Daoy (cell line): Measurements from ENCODE around the gene WWP2. TPM values are rescaled to one million over a fixed set of nuclear protein-coding genes. Genes with fewer than 3 reads are reported as not detected.
"Not testable (repeated sequence)": the region's sequence is repeated elsewhere in the genome, so short reads cannot be mapped to it uniquely, and the experiment has no call there.

ENCODE experiments used
- DNase-seq: peaks from one replicate; pipeline ENCODE4 v3.0.0-alpha.2; 2015; ENCODE audit warnings: low read depth
- total RNA-seq: library from RNA; depleted of rRNA; stranded (reverse); fragments of >200 nt; shearing (Covaris generic); gene quantifications from 2 replicates; pipeline ENCODE4 v1.2.3, GENCODE V29; 2014

The WWP2 gene
- total RNA-seq, 1 experiment from 2014 or later = 15.7 TPM

GRCh38 chr16:69830534-69831211 is 68.5 kb downstream of the WWP2 start:
- DNase-seq = no peak

- DNase-seq = no peak
These were observed 69.3 kb downstream of the WWP2 start for GRCh38 chr16:69831212-69832123.

DNA sequence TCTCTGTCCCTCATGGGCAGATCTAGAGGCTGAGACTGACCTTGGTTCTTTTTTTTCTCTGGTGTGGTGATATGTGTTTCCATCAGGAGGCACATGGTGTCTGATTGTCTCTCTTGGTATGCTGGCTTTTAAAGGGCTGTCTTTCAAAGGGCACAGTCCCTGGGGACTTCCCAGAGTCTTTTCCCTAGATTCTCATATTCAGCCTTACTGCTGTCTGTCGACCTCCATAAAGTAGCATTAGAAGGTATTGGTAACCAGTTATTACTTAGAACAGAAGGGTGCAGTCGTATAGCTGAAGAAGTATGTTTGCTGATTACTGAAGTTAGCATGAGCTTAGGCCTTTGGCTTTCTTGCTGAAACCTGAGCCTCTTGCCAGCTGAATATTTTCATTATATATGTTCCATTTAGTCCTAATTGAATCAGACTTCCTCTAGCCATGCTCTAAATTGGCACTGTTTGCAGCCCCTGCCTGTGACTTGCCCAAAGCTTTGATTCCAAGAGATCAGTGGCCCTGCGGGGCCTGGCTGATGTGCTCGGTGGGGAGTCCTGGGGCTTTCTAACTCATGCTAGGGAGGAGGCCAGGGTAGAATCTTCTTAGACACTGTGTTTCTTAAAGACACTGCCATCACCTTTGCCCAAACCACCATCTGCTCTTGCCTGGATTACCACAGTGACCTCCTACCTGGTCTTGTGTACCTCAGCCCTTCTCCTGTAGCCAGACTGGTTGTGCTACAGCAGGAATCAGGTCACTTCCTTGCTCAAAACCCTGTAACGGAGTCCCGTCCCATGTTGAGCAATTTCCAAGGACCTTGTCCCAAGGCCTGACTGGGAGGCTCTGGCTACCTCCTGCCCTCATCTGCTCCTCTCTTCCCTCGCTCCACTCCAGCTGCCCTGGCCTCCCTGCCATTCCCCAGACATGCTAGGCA is 71.5 kb downstream of the WWP2 start:
- DNase-seq = no peak

DNA sequence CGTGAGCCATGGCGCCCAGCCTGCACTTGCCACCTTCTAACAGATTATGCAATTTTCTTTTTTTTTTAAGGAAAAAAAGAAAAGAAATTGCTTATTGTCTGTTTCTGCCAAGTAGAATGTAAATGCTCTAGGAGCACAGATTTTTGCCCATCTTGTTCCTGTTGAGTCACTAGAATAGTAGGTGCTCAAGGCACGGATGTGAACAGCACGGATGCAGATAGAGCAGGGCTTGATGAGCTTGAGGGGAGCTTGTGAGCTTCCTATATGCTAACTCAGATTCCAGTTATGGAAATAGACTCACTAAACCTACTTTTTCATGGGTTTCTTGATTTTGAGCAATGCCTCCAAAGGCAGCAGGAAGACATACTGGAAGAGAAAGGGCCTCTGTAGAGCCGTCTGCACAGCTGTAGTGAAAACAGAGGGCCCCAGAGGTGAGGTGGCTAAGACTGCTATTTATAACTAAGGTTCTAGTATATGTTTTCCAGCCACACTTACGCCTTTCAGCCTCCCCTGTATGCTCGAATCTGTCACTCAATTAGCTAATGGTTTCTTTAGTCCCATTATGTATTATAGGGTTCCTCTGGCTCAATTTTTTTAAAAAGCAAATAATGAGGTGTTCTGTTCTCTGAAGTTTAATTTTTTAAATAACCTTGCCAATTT is 72.8 kb downstream of the WWP2 start:
- DNase-seq = no peak

GRCh38 chr16:69836257-69836656 is 74.1 kb downstream of the WWP2 start:
- DNase-seq = no peak

GRCh38 chr16:69837380-69837779 is 75.2 kb downstream of the WWP2 start:
- no peak for DNase-seq

GRCh38 chr16:69838489-69838888 is 76.4 kb downstream of the WWP2 start:
- no peak for DNase-seq

GRCh38 chr16:69839240-69839688 is 77.1 kb downstream of the WWP2 start:
- no peak for DNase-seq

GRCh38 chr16:69839798-69840409 is 77.8 kb downstream of the WWP2 start:
- DNase-seq = no peak

DNA sequence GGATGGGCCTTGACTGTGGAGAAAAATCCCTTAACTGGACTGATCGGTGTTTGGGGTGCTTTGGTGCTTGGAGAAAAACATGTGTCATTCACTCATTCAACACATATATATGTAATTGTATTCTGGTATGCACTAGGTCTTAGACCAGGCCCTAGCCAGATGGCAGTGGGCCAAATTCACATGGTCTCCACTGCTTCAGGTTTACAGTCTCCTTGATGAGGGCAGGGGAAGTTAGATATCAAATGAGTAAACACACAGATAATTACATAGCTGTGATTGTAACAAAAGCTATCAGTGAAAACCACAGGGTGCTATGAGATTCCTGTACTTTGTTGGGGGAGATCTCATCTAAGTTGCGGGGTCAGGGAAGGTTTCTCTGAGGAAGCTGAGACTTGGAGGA is 78.8 kb downstream of the WWP2 start:
- no peak for DNase-seq

GRCh38 chr16:69844441-69844840 is 82.3 kb downstream of the WWP2 start:
- DNase-seq = no peak

- no peak for DNase-seq
These were observed 83.0 kb downstream of the WWP2 start for GRCh38 chr16:69845181-69845580.

GRCh38 chr16:69847643-69848042 is 85.5 kb downstream of the WWP2 start:
- no peak for DNase-seq

- peak; percentile 93 for DNase-seq
These were observed 86.8 kb downstream of the WWP2 start for GRCh38 chr16:69848637-69849545.

- DNase-seq = no peak
These were observed 89.5 kb downstream of the WWP2 start for GRCh38 chr16:69851491-69852240.

GRCh38 chr16:69852815-69853214 is 90.7 kb downstream of the WWP2 start:
- no peak for DNase-seq

GRCh38 chr16:69853481-69853880 is 91.3 kb downstream of the WWP2 start:
- DNase-seq = no peak

DNA sequence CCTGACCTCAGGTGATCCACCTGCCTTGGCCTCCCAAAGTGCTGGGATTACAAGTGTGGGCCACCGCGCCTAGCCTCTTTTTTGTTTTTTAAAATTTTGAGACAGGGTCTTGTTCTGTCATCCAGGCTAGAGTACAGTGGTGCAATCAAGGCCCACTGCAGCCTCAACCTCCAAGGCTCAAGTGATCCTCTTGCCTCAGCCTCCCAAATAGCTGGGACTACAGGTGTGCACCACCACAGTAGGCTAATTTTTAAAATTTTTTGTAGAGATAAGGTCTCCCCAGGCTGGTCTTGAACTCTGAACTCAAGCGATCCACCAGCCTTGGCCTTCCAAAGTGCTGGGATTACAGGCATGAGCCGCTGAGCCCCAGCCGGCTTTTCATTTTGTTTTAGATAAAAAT is 92.6 kb downstream of the WWP2 start:
- DNase-seq = not testable (repeated sequence)

DNA sequence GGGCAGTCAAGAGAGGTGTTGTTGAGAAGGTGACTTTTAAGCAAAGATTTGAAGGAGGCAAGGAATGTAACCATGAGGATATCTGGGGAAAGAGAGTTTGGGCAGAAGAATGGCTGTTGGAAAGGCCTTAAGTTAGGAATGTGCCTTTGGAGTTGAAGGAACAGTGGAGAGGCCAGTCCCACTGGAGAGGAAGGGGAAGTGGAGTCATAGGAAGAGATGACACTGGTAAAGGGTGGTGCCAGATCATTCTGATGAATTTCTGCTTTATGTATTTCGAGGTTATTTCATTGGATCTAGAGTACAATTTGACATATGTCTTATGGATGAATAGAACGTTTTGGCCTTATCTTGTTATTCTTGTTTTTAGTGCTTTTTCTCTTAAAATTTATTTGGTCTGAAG is 93.5 kb downstream of the WWP2 start:
- DNase-seq = no peak
